Kidney epithelial cell (primary cell): ENCODE measurements around the gene KIF21A. TPM values are rescaled to one million over a fixed set of nuclear protein-coding genes. Genes with fewer than 3 reads are reported as not detected.

ENCODE experiments used
- DNase-seq: peaks from one replicate; pipeline ENCODE4 v3.0.0-alpha.2; 2010; ENCODE audit warnings: low read depth
- H3K27me3 ChIP-seq: 2 replicates; pipeline ENCODE4 v1.6.0; 2011; ENCODE audit warnings: low read length; ENCODE audit not compliant: control insufficient read depth, insufficient read depth
- H3K36me3 ChIP-seq: 2 replicates; pipeline ENCODE4 v1.5.1; 2011; ENCODE audit warnings: low read length; ENCODE audit not compliant: control insufficient read depth, insufficient read depth
- H3K4me3 ChIP-seq: 2 replicates; pipeline ENCODE4 v1.5.1; 2011; ENCODE audit warnings: low read depth, mild to moderate bottlenecking, control low read depth, low read length
- total RNA-seq: library from RNA; depleted of rRNA; stranded (reverse); fragments of >200 nt; gene quantifications from 2 replicates; pipeline ENCODE4 v1.2.3, GENCODE V29; 2015
- TF ChIP-seq, protein P1 (sequence below): IDR thresholded peaks from 2 replicates; pipeline ENCODE4 v1.5.1; 2011; ENCODE audit warnings: mild to moderate bottlenecking, moderate library complexity, low read length, control low read depth, inconsistent platforms; ENCODE audit not compliant: insufficient read depth, poor library complexity, severe bottlenecking

The KIF21A gene
- total RNA-seq, 1 donor from 2014 or later: 17.8 TPM

GRCh38 chr12:39372204-39372925, 70.6 kb downstream of the KIF21A start:
- H3K36me3 ChIP-seq: no peaks in the 10 kb centered on the region
- no peak for DNase-seq
- TF ChIP-seq, protein P1, sequence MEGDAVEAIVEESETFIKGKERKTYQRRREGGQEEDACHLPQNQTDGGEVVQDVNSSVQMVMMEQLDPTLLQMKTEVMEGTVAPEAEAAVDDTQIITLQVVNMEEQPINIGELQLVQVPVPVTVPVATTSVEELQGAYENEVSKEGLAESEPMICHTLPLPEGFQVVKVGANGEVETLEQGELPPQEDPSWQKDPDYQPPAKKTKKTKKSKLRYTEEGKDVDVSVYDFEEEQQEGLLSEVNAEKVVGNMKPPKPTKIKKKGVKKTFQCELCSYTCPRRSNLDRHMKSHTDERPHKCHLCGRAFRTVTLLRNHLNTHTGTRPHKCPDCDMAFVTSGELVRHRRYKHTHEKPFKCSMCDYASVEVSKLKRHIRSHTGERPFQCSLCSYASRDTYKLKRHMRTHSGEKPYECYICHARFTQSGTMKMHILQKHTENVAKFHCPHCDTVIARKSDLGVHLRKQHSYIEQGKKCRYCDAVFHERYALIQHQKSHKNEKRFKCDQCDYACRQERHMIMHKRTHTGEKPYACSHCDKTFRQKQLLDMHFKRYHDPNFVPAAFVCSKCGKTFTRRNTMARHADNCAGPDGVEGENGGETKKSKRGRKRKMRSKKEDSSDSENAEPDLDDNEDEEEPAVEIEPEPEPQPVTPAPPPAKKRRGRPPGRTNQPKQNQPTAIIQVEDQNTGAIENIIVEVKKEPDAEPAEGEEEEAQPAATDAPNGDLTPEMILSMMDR: no peak
- no peak overlapping the region for H3K4me3 ChIP-seq
- H3K27me3 ChIP-seq: no peaks in the 10 kb centered on the region

GRCh38 chr12:39369756-39370155, 73.2 kb downstream of the KIF21A start:
- DNase-seq: no peak
- H3K27me3 ChIP-seq: no peaks in the 10 kb centered on the region
- no peak overlapping the region for H3K4me3 ChIP-seq
- H3K36me3 ChIP-seq: no peaks in the 10 kb centered on the region
- TF ChIP-seq, protein P1: no peak

GRCh38 chr12:39368891-39369290, 74.0 kb downstream of the KIF21A start:
- TF ChIP-seq, protein P1: no peak
- DNase-seq: no peak
- no peak overlapping the region for H3K4me3 ChIP-seq
- no peaks in the 10 kb centered on the region for H3K36me3 ChIP-seq
- no peaks in the 10 kb centered on the region for H3K27me3 ChIP-seq

GRCh38 chr12:39368096-39368495, 74.8 kb downstream of the KIF21A start:
- TF ChIP-seq, protein P1: no peak
- Histone ChIP-seq H3K27me3 (no peaks in the 10 kb centered on the region), H3K36me3 (no peaks in the 10 kb centered on the region), H3K4me3 (no peak overlapping the region)
- DNase-seq: no peak

DNA sequence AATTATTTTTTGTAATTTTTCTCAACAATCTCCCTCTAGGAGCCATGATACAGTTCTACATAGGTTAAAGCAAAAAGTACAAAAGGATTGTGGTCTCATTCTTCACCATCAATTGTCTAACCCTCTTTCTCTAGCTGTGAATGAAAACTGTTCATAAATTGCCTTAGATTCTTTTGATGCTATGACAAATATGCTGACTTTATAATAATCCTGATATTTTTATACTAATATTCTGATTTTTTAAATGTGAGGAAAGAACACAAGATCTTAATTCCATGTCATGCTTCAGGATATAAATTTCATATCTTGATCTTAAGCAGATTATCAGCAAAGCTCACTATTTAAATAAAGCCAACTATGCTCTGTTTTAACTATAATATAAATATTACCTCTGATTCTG, 75.4 kb downstream of the KIF21A start:
- no peak for DNase-seq
- Histone ChIP-seq H3K4me3 (no peak overlapping the region), H3K27me3 (no peaks in the 10 kb centered on the region), H3K36me3 (no peaks in the 10 kb centered on the region)
- TF ChIP-seq, protein P1: no peak
